ENCODE data around the gene NLRP1.

Gene NLRP1

DNA sequence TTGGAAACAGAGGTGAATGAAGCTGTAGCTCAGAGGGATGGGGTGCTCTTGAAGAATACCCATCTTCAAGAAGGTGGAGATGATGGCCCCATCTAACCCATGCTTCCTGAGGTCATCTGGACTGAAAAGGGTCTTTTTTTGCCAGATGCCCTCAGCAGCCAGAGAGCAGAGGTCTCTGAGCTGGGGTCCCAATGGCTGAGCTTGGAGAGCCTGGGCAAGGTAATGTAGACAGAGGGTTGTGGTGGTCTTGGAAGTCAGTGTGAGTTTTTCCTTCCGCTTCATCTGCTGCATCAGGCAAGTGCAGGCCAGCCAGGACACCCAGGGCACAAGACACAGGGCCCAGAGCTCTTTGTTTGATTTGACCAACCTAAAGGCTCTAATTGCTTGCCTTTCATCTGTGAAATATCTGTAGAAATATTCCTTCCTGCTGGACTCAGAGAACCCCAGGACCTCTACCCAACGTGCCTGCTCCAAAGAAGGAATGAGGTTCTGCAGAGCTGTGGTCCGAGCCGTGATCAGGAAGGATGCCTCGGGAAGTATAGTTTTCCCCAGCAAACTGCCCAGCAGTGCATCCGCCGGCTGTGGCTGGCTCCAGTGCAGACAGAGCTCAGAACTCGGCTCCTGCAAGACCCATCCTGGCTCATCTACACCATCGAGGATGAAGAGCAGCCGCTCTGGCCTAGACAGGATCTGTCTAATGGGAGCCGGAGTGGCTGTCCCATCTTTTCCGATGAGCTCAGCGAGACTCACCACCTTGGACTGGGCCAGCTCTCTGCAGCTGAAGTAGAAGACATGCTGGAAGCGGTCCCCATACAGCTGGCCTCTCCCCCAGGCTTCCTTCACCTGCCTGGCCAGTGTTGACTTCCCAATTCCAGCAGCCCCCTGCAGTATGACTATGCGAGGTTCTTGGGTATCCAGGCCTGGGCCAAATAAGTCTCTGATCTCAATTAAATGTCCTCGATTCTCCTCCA lies 25.2 kb downstream of the NLRP1 start:
- peaks cover 68% of the 10 kb centered on the region for H3K36me3 ChIP-seq
- H3K4me3 ChIP-seq = no peak overlapping the region
- H3K27ac ChIP-seq = no peak overlapping the region
- H3K4me2 ChIP-seq = no peak overlapping the region
- no peak overlapping the region for H3K9ac ChIP-seq
- no peaks in the 10 kb centered on the region for H4K20me1 ChIP-seq
- no peaks in the 10 kb centered on the region for H3K4me1 ChIP-seq
- H3K9me3 ChIP-seq = no peaks in the 10 kb centered on the region
- no peaks in the 10 kb centered on the region for H3K27me3 ChIP-seq
- TF ChIP-seq Cebpa-rat (IDR thresholded peaks at IDR 0.05) = no peak

DNA sequence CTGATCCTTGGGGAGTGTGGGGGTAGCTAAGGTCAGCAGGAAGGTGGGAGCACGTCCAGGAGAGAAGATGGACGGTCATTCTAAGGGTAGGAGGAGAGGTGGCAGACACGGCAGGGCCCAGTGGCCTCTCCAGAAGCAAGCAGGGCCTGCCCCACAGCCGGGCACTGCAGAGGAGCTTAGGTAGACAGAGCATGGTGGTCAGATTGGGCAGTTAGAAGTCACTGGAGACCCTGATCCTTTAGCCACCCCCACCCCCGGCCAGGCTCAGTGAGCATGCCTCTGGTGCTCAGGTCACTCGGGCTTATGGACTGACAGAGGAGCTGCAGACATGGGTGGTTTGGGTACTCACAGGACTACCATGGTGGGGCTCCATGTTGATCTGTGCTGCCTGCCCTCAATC lies 26.3 kb downstream of the NLRP1 start:
- H3K9ac ChIP-seq = no peak overlapping the region
- H3K27ac ChIP-seq = no peak overlapping the region
- H3K4me3 ChIP-seq = no peak overlapping the region
- no peaks in the 10 kb centered on the region for H3K27me3 ChIP-seq
- H4K20me1 ChIP-seq = no peaks in the 10 kb centered on the region
- H3K36me3 ChIP-seq = peaks cover 74% of the 10 kb centered on the region
- no peak for TF ChIP-seq Cebpa-rat (IDR thresholded peaks at IDR 0.05)
- H3K4me2 ChIP-seq = no peak overlapping the region
- H3K9me3 ChIP-seq = no peaks in the 10 kb centered on the region
- H3K4me1 ChIP-seq = no peaks in the 10 kb centered on the region

DNA sequence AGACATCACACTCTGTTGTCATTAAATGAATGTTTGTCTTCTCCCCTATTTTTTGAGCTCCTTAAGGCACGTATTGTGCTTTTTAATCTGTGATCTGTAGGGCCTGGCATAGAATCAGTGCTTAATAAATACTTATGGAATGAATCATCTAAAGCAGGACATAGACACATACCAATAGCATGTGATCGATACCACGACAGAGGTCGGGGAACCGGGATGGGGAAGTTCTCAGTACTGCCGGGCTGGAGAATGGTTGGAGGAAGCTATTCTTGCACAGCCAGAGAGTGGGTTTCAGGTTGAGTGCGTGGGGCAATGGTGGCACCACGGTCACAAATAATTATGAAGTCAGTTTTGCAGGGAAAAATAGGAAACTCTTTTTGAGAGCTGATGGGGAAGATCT lies 26.8 kb downstream of the NLRP1 start:
- H3K27ac ChIP-seq = no peak overlapping the region

DNA sequence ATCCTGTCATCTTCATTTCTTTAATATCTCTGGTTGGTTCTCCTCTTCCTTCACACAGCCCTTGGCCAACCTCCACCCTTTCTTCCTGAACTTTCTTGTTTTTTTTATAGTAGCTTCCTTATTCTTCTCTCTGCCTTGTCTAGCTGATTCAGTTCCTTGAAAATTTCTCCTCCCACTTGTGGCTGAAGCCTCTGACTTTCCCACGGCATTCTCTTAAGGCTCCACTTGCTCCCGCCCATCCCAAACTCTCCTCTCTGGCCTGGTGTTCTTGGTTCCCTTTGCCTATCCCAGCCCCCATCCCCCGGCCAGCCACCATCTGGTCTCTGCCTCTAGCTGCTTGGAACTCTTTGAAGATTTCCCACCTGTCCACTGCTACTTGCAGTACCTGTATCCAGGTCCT lies 29.1 kb downstream of the NLRP1 start:
- H3K9me3 ChIP-seq = no peaks in the 10 kb centered on the region
- H3K4me2 ChIP-seq = no peak overlapping the region
- H3K9ac ChIP-seq = no peak overlapping the region
- H4K20me1 ChIP-seq = no peaks in the 10 kb centered on the region
- no peak for TF ChIP-seq Cebpa-rat (IDR thresholded peaks at IDR 0.05)
- peaks cover 74% of the 10 kb centered on the region for H3K36me3 ChIP-seq
- no peak overlapping the region for H3K27ac ChIP-seq
- H3K4me3 ChIP-seq = no peak overlapping the region
- H3K4me1 ChIP-seq = no peaks in the 10 kb centered on the region
- no peaks in the 10 kb centered on the region for H3K27me3 ChIP-seq

More for the DNA sequence above, 26.8 kb downstream of the NLRP1 start:
- Histone ChIP-seq H3K9ac (no peak overlapping the region), H3K36me3 (peaks cover 75% of the 10 kb centered on the region), H4K20me1 (no peaks in the 10 kb centered on the region), H3K4me1 (no peaks in the 10 kb centered on the region), H3K4me2 (no peak overlapping the region), H3K4me3 (no peak overlapping the region), H3K9me3 (no peaks in the 10 kb centered on the region), H3K27me3 (no peaks in the 10 kb centered on the region)
- TF ChIP-seq Cebpa-rat (IDR thresholded peaks at IDR 0.05) = no peak

DNA sequence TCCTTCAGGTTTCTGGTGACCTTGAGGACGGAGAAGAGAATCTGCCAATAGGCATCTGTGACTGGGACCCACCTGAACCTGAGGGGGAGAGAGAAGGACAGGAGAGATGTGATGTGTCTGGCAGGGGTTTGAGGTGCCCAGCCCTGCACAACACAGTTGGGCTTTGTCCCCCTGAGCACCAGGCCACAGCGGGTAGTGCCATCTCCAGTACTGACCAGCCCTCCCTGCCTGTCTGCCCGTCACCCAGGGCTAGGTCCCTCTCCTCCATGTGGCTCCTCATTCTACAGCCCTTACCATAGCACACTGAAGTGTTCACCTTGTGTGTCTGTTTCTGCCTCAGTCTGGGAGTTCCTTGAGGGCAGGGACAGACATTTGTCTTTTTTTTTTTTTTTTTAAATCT lies 30.8 kb downstream of the NLRP1 start:
- peaks cover 67% of the 10 kb centered on the region for H3K36me3 ChIP-seq
- no peaks in the 10 kb centered on the region for H3K4me1 ChIP-seq
- no peak overlapping the region for H3K27ac ChIP-seq
- no peak overlapping the region for H3K4me2 ChIP-seq
- no peak for TF ChIP-seq Cebpa-rat (IDR thresholded peaks at IDR 0.05)
- H3K4me3 ChIP-seq = no peak overlapping the region
- no peaks in the 10 kb centered on the region for H4K20me1 ChIP-seq
- H3K9me3 ChIP-seq = no peaks in the 10 kb centered on the region
- H3K9ac ChIP-seq = no peak overlapping the region
- no peaks in the 10 kb centered on the region for H3K27me3 ChIP-seq

DNA sequence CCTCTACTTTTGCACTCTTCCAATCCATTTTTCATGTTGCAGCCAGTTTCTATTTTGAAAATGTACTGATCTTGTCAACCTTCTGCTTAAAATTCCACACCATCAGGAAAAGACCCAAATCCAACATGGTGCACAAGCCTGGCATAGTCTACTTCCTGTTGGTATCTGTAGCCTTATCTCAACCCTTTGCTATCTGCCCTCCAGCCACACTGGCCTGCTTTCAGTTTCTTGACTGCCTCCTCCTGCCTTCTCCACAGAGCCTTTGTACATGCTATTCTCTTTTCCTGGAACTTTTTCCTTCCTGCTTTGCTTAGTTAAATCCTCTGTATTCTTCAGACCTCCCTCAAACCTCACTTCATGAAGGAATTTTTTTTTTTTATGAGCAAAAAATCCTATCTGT lies 31.5 kb downstream of the NLRP1 start:
- TF ChIP-seq Cebpa-rat (IDR thresholded peaks at IDR 0.05) = no peak

DNA sequence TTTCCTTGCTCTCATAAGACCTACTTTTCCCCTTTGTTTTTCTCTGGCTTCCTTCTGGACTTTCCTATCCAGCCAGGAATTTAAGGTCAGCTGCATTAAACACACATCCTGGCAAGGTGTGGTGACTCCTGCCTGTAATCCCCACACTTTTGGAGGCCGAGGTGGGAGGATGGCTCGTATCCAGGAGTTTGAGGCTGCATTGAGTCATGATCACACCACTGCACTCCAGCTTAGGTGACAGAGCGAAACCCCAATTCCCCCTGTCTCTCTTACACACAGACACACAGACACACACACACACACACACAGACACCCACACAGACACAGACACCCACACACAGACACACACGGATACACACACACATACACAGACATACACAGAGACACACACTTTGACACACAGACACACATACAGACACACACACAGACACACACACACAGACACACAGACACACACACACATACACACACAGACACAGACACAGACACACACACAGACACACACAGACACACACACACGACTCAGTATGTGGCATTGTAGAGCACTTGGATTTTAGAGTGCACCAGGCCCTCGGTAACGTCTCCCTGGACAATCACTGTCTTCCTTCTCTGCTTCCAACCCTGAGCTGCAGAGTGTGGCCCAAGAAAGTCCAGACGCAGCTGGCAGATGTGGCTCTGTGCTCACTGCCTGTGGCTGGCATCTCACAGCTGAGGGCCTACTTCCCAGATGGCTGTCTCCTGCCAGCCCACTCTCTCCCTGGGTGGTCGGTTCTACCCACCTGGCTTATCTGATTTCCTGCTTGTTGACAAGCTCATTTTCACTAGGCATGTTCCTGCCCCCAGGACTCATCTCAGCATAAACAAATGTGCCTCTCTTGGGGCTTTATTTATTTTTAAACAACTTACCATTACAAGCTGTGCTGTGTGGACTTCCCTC lies 39.0 kb downstream of the NLRP1 start:
- Histone ChIP-seq H3K9me3 (no peaks in the 10 kb centered on the region), H3K27me3 (no peaks in the 10 kb centered on the region), H3K4me3 (no peak overlapping the region), H4K20me1 (0 out of 2 replicates have a peak, but pooled peaks cover 8% of the 10 kb centered on the region), H3K4me2 (peak overlapping the region; percentile 25; the same call in 1 of the 2 replicates), H3K27ac (no peak overlapping the region), H3K4me1 (peaks cover 9% of the 10 kb centered on the region), H3K36me3 (peaks cover 79% of the 10 kb centered on the region), H3K9ac (no peak overlapping the region)
- TF ChIP-seq Cebpa-rat (IDR thresholded peaks at IDR 0.05) = no peak

More for the DNA sequence above, 31.5 kb downstream of the NLRP1 start:
- H3K4me2 ChIP-seq = no peak overlapping the region
- no peaks in the 10 kb centered on the region for H4K20me1 ChIP-seq
- no peak overlapping the region for H3K4me3 ChIP-seq
- H3K27ac ChIP-seq = no peak overlapping the region
- no peak overlapping the region for H3K9ac ChIP-seq
- no peaks in the 10 kb centered on the region for H3K9me3 ChIP-seq
- peaks cover 67% of the 10 kb centered on the region for H3K36me3 ChIP-seq
- H3K4me1 ChIP-seq = no peaks in the 10 kb centered on the region
- no peaks in the 10 kb centered on the region for H3K27me3 ChIP-seq

DNA sequence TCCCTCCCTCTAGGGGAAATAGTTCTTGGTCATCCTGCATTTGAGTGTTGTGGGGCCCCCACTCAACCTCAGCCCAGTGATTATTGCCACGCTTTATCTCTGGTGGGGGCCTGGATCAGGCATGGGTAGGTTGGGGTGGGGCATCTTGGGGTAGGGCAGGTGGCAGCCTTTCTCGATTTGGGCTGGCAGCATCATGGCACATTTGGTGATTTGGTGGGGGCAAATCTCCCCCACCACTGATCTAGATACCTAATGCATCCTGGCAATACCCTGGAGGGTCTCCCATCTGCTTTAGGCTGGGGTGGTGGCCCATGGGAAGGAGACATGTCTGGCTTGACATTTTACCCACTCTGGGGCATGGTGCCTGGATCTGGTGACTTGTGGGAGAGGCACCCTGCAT lies 40.2 kb downstream of the NLRP1 start:
- Histone ChIP-seq H3K4me2 (no peak overlapping the region), H3K27me3 (no peaks in the 10 kb centered on the region), H3K36me3 (peaks cover 85% of the 10 kb centered on the region), H3K9ac (no peak overlapping the region), H3K4me3 (no peak overlapping the region), H3K9me3 (no peaks in the 10 kb centered on the region), H3K4me1 (peaks cover 9% of the 10 kb centered on the region), H4K20me1 (0 out of 2 replicates have a peak, but pooled peaks cover 8% of the 10 kb centered on the region), H3K27ac (no peak overlapping the region)
- no peak for TF ChIP-seq Cebpa-rat (IDR thresholded peaks at IDR 0.05)

DNA sequence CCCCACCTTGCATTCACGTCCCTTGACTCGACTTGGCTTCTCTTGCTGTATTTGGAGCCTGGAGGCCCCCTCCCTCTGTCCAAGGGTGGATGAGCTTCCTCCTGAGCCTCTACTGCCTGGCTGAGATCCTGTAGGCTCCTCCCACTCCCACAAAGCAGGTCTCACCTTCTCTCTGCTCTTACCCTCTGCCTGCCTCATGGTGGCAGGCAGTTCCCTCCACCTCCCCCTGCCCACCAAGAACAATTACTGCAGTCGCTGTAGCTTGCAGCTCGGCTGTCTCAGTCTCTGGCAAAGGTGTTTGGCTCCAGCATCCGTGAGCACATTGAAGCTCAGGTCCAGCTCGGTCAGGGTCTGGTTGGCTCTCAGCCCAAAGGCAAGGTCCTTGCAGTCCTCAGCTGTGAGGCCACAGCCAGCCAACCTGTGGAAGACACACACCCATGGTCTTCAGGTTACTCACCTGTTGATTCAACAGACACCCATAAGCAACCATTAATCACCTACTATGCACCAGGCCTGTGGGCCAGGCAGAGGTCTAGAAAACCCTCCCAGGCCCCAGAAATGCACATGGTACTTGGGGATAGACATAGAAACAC lies 42.6 kb downstream of the NLRP1 start:
- H3K27ac ChIP-seq = no peak overlapping the region
- H3K4me2 ChIP-seq = no peak overlapping the region
- TF ChIP-seq Cebpa-rat (IDR thresholded peaks at IDR 0.05) = no peak
- H3K9me3 ChIP-seq = no peaks in the 10 kb centered on the region
- peaks cover 9% of the 10 kb centered on the region for H3K4me1 ChIP-seq
- peaks cover 86% of the 10 kb centered on the region for H3K36me3 ChIP-seq
- H3K27me3 ChIP-seq = no peaks in the 10 kb centered on the region
- no peak overlapping the region for H3K9ac ChIP-seq
- 0 out of 2 replicates have a peak, but pooled peaks cover 8% of the 10 kb centered on the region for H4K20me1 ChIP-seq
- no peak overlapping the region for H3K4me3 ChIP-seq

Measured in BLaER1 (cell line).